Adrenal gland (tissue), 12 donors: ENCODE data around the gene TUBB4B. TPM values are rescaled to one million over a fixed set of nuclear protein-coding genes. Genes with fewer than 3 reads are reported as not detected.

ENCODE experiments used
- DNase-seq, 7 donors: peaks; one replicate each; pipeline ENCODE4 v3.0.0-alpha.2; 2019 to 2020
- H3K27ac ChIP-seq, 5 donors: fragments of 200-600 bp; sonication (generic) in 4 of 5; 1 replicate in 3 of 5; 2 replicates in 2 of 5; pipeline versions ENCODE4 v1.5.1 to v1.8.0; 2016 to 2020; ENCODE audit warnings: mild to moderate bottlenecking in 1 of 5
- H3K27me3 ChIP-seq: fragments of 200-600 bp; 2 replicates; pipeline ENCODE4 v1.8.0; 2021
- H3K36me3 ChIP-seq, 2 donors: fragments of 200-600 bp; replicated peaks in 1 of 2; 1 replicate in 1 of 2; 2 replicates in 1 of 2; pipeline versions ENCODE4 v1.5.1 to v1.8.0; 2018 to 2022
- H3K4me1 ChIP-seq, 2 donors: fragments of 200-600 bp; replicated peaks in 1 of 2; 1 replicate in 1 of 2; 2 replicates in 1 of 2; pipeline versions ENCODE4 v1.5.1 to v1.8.0; 2018 to 2021
- H3K4me3 ChIP-seq, 4 donors: fragments of 200-600 bp; sonication (generic) in 3 of 4; one replicate each; pipeline ENCODE4 v1.5.1; 2016 to 2018
- H3K9me3 ChIP-seq, 3 donors: fragments of 200-600 bp; sonication (generic) in 1 of 3; replicated peaks in 1 of 3; 1 replicate in 2 of 3; 2 replicates in 1 of 3; pipeline versions ENCODE4 v1.5.1 to v1.8.0; 2016 to 2021
- CTCF ChIP-seq, 6 experiments: fragments of 450-650 bp in 4 of 6; fragments of 200-600 bp in 2 of 6; sonication (generic) in 1 of 6; IDR thresholded peaks; 1 replicate in 5 of 6; 2 replicates in 1 of 6; pipeline versions ENCODE4 v1.5.1 to v1.8.0; 2016 to 2021; ENCODE audit warnings: antibody characterized with exemption in 6 of 6, mild to moderate bottlenecking in 2 of 6, moderate library complexity in 1 of 6
- POLR2A ChIP-seq, 2 donors: fragments of 450-650 bp; IDR thresholded peaks; one replicate each; pipeline ENCODE4 v1.6.1; 2017; ENCODE audit warnings: antibody characterized with exemption in 2 of 2, mild to moderate bottlenecking in 2 of 2, moderate library complexity in 1 of 2
- WGBS, 4 donors: extraction: QIAGEN DNeasy Blood & Tissue Kit in 2 of 4; methylation state at CpG; one replicate each; pipeline versions ENCODE4 v1.1.5 to v1.1.7; 2013 to 2017; 5-methylcytosine and 5-hydroxymethylcytosine counted together
- intact Hi-C, 2 donors: fragments of 100-400 bp; cut with DNase I; formaldehyde crosslinking; loops; one replicate each; pipeline versions ENCODE4 v1.14.1 to v1.15.0; 2022 to 2023
- polyA plus RNA-seq, 3 donors: library from polyadenylated mRNA; stranded (reverse); fragments of 200-250 nt in 2 of 3; fragments of 350-450 nt in 1 of 3; fragmentation: Illumina TruSeq in 1 of 3; extraction: RNeasy Lipid Tissue Mini Kit (QIAGEN cat#74804) in 1 of 3; gene quantifications; one replicate each; pipeline ENCODE4 v1.2.3, GENCODE V29; 2013 to 2014
- total RNA-seq, 9 donors: library from RNA; depleted of rRNA in 4 of 9; stranded (reverse); fragments of >200 nt in 4 of 9; fragments of 120-200 nt in 1 of 9; fragmentation: NEBNext Ultra II Directional in 1 of 9; extraction: Animal tissue kit (Norgen Biotek cat#: 25700) in 1 of 9; gene quantifications; one replicate each; pipeline versions ENCODE4 v1.1.0 to v1.2.4, GENCODE V29; 2013 to 2023
- donor health status: healthy with polysubstance abuse.
- donor health status: Bipolar disorder and iron deficiency.
- donor health status: DM: yes; HTN: yes; CAD: no.
- donor health status: DM: no; HTN: no; CAD: no.
- donor health status: DM: no; HTN: no; CAD: no.
- donor health status: DM: yes; HTN: yes; CAD: no.

The TUBB4B gene
- total and polyA plus RNA-seq, 12 donors, result 69.9 to 362 (median 151) TPM

GRCh38 chr9:137266162-137266527 is 25.1 kb downstream of the TUBB4B start:
- H3K27me3 ChIP-seq, result no peaks in the 10 kb centered on the region
- intact Hi-C loops, result no loop called here
- H3K27ac ChIP-seq, result no peak overlapping the region
- WGBS, 4 donors, result 75 to 91% (median 82%) methylated on average over 11 to 15 of the region's 15 CpGs
- peaks cover 4 to 16% of the 10 kb centered on the region in 2 donors for H3K4me1 ChIP-seq
- TF ChIP-seq CTCF (IDR thresholded peaks at IDR 0.05) (no peak), POLR2A (IDR thresholded peaks at IDR 0.05) (no peak)
- H3K36me3 ChIP-seq, result peaks cover 0 to 35% of the 10 kb centered on the region in 2 donors
- H3K4me3 ChIP-seq, result no peak overlapping the region
- peak in 3 of 7 donors; percentile 16 to 25 (median 23) for DNase-seq
- no peaks in the 10 kb centered on the region for H3K9me3 ChIP-seq

- no peak for TF ChIP-seq POLR2A (IDR thresholded peaks at IDR 0.05)
- no peak for TF ChIP-seq CTCF (IDR thresholded peaks at IDR 0.05)
- intact Hi-C loops, result no loop called here
Measured at GRCh38 chr9:137266585-137267453, 25.7 kb downstream of the TUBB4B start.

GRCh38 chr9:137267933-137268355 is 26.9 kb downstream of the TUBB4B start:
- peak overlapping the region in 1 of 5 donors; percentile 81 for H3K27ac ChIP-seq
- WGBS, 4 donors, result 81 to 93% (median 87%) methylated on average over 6 of the region's 6 CpGs
- no peaks in the 10 kb centered on the region for H3K27me3 ChIP-seq
- TF ChIP-seq POLR2A (IDR thresholded peaks at IDR 0.05) (no peak), CTCF (IDR thresholded peaks at IDR 0.05) (no peak)
- H3K9me3 ChIP-seq, result no peaks in the 10 kb centered on the region
- peaks cover 0 to 48% of the 10 kb centered on the region in 2 donors for H3K36me3 ChIP-seq
- intact Hi-C loops, result no loop called here
- peak in 1 of 7 donors; percentile 22 for DNase-seq
- peaks cover 4 to 16% of the 10 kb centered on the region in 2 donors for H3K4me1 ChIP-seq
- H3K4me3 ChIP-seq, result no peak overlapping the region

More at GRCh38 chr9:137266585-137267453, 25.7 kb downstream of the TUBB4B start:
- H3K27me3 ChIP-seq, result no peaks in the 10 kb centered on the region
- H3K4me3 ChIP-seq, result no peak overlapping the region
- no peak overlapping the region for H3K27ac ChIP-seq
- 84 to 95% (median 89%) methylated on average over 14 to 34 of the region's 34 CpGs for WGBS, 4 donors
- H3K4me1 ChIP-seq, result peaks cover 4 to 16% of the 10 kb centered on the region in 2 donors
- no peaks in the 10 kb centered on the region for H3K9me3 ChIP-seq
- DNase-seq, result no peak
- H3K36me3 ChIP-seq, result peaks cover 0 to 37% of the 10 kb centered on the region in 2 donors

- H3K27ac ChIP-seq, result peak overlapping the region in 3 of 5 donors; percentile 45 to 81 (median 58)
- H3K27me3 ChIP-seq, result no peaks in the 10 kb centered on the region
- no peaks in the 10 kb centered on the region for H3K9me3 ChIP-seq
- peak in 4 of 7 donors; percentile 22 to 63 (median 38) for DNase-seq
- peaks cover 4 to 16% of the 10 kb centered on the region in 2 donors for H3K4me1 ChIP-seq
- TF ChIP-seq CTCF (IDR thresholded peaks at IDR 0.05), result no peak
- TF ChIP-seq POLR2A (IDR thresholded peaks at IDR 0.05), result no peak
- 72 to 82% (median 76%) methylated on average over 18 to 19 of the region's 19 CpGs for WGBS, 4 donors
- peak overlapping the region in 1 of 4 donors; percentile 5 for H3K4me3 ChIP-seq
- intact Hi-C loops, result no loop called here
- peaks cover 0 to 49% of the 10 kb centered on the region in 2 donors for H3K36me3 ChIP-seq
Measured at GRCh38 chr9:137268538-137269201, 27.6 kb downstream of the TUBB4B start.
